GM20431 (cell line): ENCODE results near the gene CDC42BPB.
"Not testable (repeated sequence)": the region's sequence is repeated elsewhere in the genome, so short reads cannot be mapped to it uniquely, and the experiment has no call there.

ENCODE experiments used
- in situ Hi-C: fragments of 300-500 bp; cut with MseI, MboI; formaldehyde crosslinking; loops from one replicate; pipeline ENCODE4 v1.15.0; 2020; ENCODE audit warnings: low sequenced_read_pairs; ENCODE audit not compliant: unreplicated experiment

CDC42BPB gene

DNA sequence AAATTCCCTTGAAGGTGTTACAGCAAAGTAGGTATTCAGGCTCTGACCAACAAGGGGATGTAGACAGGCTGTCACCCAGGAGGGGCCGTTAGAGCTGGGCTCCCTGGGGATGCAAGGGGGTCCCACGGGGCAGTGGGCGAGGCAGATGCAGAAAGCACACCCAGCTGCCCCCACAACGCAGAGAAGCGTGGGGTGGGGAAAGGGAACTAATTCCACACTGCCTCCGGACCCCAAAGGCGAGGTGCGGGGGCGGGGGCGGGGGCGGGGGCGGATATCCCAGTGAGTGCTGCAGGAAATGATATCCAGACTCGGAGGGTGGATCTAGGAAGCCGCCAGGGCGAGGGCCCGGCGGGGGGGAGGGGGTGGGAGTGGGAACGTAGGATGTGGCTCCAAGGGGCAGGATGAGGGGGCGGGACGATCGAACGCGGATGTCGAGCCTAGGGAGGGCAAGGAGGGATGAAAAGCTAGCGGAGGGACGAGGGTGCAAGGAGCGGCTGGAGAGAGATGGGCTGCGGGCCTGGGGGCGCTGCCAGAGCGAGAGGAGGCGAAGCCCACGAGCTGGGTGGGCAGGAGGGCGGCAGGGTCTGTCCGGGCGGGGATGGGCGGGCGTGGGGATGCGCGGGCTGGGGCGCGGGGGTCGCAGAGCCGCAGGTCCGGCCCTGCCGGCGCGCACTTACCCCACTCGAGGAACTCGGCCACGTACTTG, 874 bp downstream of the CDC42BPB start:
- in situ Hi-C loops, result no loop called here

GRCh38 chr14:103055695-103056094, 1.7 kb downstream of the CDC42BPB start:
- in situ Hi-C loops, result no loop called here

DNA sequence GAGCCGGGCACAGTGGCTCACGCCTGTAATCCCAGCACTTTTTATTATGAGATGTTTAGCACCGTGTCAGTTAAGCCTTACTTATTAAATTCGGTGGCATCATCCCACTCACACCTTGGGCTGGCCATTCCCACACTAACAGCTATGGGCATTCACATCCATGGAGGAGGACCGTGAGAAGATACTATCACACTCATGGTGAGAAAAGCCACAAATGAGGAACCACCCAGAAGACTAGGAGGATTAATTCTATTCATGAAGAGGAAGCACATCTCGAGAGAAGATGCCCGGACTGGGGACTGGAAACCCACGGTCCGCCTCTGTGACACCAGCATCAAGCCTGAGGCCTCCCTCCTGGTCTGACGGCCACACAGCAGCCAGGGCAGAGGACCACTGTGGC, 4.9 kb downstream of the CDC42BPB start:
- in situ Hi-C loops, result no loop called here

DNA sequence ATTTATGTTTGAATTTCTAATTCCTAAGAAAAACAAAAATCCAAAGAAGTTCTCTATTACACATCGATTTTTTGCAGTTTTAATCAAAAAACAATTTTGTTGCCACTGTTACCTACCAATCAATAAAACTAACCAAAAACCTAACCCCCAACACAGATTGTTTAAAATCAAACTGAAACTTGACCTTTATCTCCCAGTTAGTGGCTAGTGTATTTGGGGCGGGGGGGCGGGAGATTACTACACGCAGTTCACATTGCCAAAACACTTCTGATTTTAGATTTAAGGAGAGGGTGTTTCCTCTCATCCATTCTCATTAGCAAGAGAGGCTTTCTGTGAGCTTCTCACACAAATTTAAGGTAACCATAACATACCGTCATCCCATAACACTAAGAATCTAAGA, 6.4 kb downstream of the CDC42BPB start:
- in situ Hi-C loops, result no loop called here

GRCh38 chr14:103047453-103047852, 9.9 kb downstream of the CDC42BPB start:
- in situ Hi-C loops, result not testable (repeated sequence)

- in situ Hi-C loops, result no loop called here
Observed at GRCh38 chr14:103045371-103045869, 11.9 kb downstream of the CDC42BPB start.

DNA sequence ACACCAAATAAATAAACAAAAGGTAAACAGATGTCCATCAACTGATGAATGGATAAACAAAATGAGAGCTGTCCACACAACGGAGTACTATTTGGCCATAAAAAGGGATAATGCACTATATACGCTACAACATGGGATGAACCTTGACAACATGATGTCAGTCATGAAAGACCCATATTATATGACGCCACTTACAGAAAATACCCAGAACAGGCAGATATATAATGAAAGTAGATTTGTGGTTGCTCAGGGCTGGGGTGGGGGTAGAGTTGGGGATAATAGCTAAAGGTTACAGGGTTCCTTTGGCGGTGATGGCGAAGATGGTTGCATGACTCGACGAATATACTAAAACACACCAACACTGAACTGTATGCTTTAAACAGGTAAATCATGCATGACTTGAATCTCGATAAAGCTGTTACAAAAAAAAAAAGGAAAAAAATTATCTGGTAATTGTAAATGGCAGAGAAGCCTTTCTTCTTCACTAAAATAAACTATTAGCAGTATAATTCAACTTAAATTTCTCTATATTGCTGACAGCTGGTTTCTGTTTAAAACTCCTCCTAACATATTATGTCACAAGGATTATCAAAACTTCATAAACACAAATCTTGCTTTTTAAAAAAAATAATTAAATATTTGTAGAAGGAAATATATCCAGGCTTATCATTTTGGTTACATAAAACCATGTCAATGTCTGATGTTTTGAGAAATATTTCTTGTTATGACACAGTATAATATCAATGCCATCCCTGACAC, 13.9 kb downstream of the CDC42BPB start:
- in situ Hi-C loops, result no loop called here

DNA sequence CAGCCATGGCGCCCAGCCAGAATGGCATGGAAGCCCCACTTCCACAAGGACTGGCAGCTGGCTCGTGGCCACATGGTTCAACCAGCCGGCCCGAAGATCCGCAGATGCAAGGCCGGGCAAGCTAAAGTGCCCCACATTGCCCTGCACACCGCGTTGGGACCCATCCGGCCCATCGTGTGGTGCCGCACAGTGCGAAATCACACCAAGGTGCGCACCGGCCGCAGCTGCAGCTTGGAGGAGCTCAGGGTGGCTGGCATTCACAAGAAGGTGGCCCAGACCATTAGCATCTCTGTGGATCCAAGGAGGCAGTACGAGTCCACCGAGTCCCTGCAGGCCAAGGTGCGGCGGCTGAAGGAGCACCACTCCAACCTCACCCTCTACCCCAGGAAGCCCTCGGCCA, 15.9 kb downstream of the CDC42BPB start:
- in situ Hi-C loops, result no loop called here

- in situ Hi-C loops, result no loop called here
Observed at GRCh38 chr14:103033681-103034096, 23.7 kb downstream of the CDC42BPB start.

GRCh38 chr14:103031956-103032355, 25.4 kb downstream of the CDC42BPB start:
- in situ Hi-C loops, result no loop called here

DNA sequence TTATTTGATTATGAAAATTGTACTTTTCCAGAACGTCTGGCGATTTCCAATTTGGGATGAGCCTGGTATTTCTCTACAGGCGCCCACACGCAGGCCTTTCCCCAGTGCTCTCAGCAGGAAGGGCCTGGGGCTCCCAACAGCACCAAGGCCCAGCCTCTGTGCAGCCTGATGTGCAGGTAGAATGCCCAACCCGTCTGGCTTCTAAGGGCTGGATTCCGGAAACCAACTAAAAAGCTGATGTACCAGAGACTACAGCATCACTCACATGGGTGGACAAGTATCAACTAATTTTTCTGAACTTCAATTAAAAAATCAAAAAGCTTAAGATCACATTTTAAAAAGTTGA, 25.8 kb downstream of the CDC42BPB start:
- in situ Hi-C loops, result no loop called here

- in situ Hi-C loops, result no loop called here
Observed at GRCh38 chr14:103030741-103031565, 26.4 kb downstream of the CDC42BPB start.

DNA sequence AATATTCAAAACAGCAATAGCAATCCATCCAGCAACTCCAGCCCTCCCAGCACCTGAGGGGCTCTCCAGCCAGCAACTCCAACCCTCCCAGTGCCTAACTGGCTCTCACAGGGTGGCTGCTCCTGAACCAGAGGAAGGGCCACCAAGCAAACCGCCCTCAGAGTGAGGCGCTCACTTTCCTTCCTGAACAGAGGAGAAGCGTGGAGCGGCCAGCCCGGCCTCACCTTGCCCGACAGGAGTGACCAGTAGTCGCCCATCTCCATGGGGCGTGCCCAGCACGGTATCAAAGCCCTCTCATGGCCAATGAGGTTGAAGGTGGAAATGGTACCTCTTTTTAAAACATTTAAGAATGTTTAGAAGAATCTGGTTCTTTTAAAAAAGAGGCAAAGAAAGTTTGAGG, 27.4 kb downstream of the CDC42BPB start:
- in situ Hi-C loops, result no loop called here

DNA sequence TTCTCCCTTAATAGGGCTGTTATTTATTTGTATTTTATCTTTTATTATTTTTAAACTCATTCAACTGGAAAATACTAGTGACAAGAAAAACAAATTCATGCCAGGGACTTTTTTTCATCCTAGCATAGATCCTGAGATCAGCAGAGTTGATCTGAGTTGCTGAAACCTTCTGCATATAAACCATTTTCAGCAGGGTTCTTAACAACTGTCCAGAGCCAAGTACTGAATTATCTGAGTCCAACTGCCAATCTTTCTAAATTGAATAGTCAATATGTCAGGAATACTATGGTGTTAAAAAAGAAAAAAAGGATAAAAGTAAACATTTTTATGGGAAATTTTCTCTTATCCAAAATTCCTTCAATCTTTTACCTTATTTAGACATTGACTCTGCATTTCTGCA, 28.6 kb downstream of the CDC42BPB start:
- in situ Hi-C loops, result no loop called here

- in situ Hi-C loops, result no loop called here
Observed at GRCh38 chr14:103028161-103028767, 29.1 kb downstream of the CDC42BPB start.

GRCh38 chr14:103027451-103027850, 29.9 kb downstream of the CDC42BPB start:
- in situ Hi-C loops, result no loop called here

GRCh38 chr14:103026988-103027387, 30.4 kb downstream of the CDC42BPB start:
- in situ Hi-C loops, result no loop called here

DNA sequence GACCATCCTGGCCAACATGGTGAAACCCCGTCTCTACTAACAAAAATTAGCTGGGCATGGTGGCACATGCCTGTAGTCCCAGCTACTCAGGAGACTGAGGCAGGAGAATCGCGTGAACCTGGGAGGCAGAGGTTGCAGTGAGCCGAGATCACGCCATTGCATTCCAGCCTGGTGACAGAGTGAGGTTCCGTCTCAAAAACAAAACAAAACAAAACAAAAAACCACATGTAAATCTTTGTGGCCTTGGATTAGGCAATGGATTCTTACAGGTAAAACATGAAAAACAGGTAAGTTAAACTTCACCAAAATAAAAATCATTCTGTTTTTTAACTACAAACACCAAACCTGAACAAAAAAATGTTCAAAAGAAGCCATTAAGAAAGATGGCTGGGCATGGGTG, 31.2 kb downstream of the CDC42BPB start:
- in situ Hi-C loops, result not testable (repeated sequence)

DNA sequence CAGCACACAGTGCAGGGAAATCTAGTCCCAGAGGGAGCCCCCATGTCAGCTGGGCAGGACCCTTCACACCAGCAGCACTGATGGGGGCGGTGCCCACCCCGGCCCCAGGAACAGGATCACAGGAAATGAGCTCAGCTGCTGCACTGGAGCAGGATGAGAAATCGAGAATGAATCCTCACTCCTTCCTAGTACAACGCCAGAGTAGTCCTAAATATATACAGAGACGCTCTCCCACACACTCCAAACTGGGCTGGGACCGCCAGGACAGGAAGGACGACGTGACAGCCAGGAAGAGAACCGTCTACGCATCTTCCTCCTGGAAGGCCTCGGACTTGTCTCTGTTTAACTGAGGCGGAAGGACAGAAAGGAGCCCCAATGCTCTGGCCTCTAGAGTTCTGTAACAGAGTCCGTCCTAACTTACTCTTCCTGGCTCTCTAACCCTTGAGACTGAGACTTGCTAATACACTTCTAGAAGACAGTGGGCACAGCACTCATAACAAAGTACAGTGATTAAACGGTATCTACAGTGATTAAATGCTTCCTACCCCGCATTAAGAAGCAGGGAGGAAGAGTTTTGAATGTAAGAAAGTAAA, 33.4 kb downstream of the CDC42BPB start:
- in situ Hi-C loops, result no loop called here

GRCh38 chr14:103022685-103023044, 34.7 kb downstream of the CDC42BPB start:
- in situ Hi-C loops, result no loop called here
